RWPE2 (cell line): ENCODE data around the gene DIAPH2.

Source experiments
- ATAC-seq: fragments of 200-7000 bp; cut with Tn5 transposase; 3 replicates; pipeline ENCODE4 v1.9.1; 2021; ENCODE audit warnings: low read depth
- DNase-seq: peaks from one replicate; pipeline ENCODE4 v3.0.0-alpha.2; 2020; ENCODE audit warnings: low spot score
- H3K27ac ChIP-seq: fragments of 450-650 bp; 2 replicates; pipeline ENCODE4 v1.5.1; 2017; ENCODE audit warnings: mild to moderate bottlenecking; ENCODE audit not compliant: poor library complexity, severe bottlenecking
- H3K27me3 ChIP-seq: fragments of 250-450 bp; sonication (Bioruptor Pico); 2 replicates; pipeline ENCODE4 v1.5.1; 2021; ENCODE audit warnings: mild to moderate bottlenecking, moderate library complexity; ENCODE audit not compliant: insufficient read depth, poor library complexity, severe bottlenecking
- H3K36me3 ChIP-seq: fragments of 250-450 bp; sonication (Bioruptor Pico); 2 replicates; pipeline ENCODE4 v1.5.1; 2020; ENCODE audit warnings: low read depth, mild to moderate bottlenecking, moderate library complexity
- H3K4me1 ChIP-seq: fragments of 250-450 bp; sonication (Bioruptor Pico); 2 replicates; pipeline ENCODE4 v1.5.1; 2021; ENCODE audit warnings: mild to moderate bottlenecking, moderate library complexity; ENCODE audit not compliant: insufficient read depth, poor library complexity, severe bottlenecking
- H3K4me3 ChIP-seq: fragments of 250-450 bp; sonication (Bioruptor Pico); 2 replicates; pipeline ENCODE4 v1.5.1; 2021; ENCODE audit warnings: mild to moderate bottlenecking, moderate library complexity; ENCODE audit not compliant: severe bottlenecking
- H3K9me3 ChIP-seq: fragments of 250-450 bp; sonication (Bioruptor Pico); 2 replicates; pipeline ENCODE4 v1.5.1; 2021; ENCODE audit warnings: mild to moderate bottlenecking, moderate library complexity; ENCODE audit not compliant: severe bottlenecking
- TF ChIP-seq, protein P1 (sequence below): fragments of 450-650 bp; IDR thresholded peaks from one replicate; pipeline ENCODE4 v1.5.1; 2017; ENCODE audit warnings: mild to moderate bottlenecking, moderate library complexity; ENCODE audit not compliant: poor library complexity, severe bottlenecking

Gene DIAPH2

DNA sequence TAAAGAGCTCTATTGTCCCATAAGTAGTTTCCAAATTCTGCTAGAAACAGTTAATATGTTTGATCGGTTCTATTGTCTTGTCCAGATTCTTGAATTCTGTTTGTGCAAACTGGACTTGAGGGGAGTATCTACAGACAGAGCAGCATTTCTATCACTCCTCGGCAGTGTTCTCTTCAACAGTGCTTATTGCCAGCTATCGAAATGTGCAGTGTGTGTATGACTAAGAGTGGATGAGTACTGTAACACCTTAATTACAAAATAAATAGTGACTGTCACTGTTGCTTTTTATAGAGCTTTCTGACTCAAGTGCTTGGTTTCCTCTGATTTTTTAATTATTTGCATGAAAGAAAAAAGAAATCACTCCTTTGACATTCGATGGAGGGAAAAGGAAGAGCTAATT lies 473.6 kb downstream of the DIAPH2 start:
- no peak for ATAC-seq
- TF ChIP-seq, protein P1, sequence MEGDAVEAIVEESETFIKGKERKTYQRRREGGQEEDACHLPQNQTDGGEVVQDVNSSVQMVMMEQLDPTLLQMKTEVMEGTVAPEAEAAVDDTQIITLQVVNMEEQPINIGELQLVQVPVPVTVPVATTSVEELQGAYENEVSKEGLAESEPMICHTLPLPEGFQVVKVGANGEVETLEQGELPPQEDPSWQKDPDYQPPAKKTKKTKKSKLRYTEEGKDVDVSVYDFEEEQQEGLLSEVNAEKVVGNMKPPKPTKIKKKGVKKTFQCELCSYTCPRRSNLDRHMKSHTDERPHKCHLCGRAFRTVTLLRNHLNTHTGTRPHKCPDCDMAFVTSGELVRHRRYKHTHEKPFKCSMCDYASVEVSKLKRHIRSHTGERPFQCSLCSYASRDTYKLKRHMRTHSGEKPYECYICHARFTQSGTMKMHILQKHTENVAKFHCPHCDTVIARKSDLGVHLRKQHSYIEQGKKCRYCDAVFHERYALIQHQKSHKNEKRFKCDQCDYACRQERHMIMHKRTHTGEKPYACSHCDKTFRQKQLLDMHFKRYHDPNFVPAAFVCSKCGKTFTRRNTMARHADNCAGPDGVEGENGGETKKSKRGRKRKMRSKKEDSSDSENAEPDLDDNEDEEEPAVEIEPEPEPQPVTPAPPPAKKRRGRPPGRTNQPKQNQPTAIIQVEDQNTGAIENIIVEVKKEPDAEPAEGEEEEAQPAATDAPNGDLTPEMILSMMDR, result no peak
- Histone ChIP-seq H3K4me1 (no peaks in the 10 kb centered on the region), H3K36me3 (no peaks in the 10 kb centered on the region), H3K9me3 (no peaks in the 10 kb centered on the region), H3K27me3 (no peaks in the 10 kb centered on the region), H3K4me3 (no peak overlapping the region), H3K27ac (no peak overlapping the region)
- DNase-seq, result no peak

DNA sequence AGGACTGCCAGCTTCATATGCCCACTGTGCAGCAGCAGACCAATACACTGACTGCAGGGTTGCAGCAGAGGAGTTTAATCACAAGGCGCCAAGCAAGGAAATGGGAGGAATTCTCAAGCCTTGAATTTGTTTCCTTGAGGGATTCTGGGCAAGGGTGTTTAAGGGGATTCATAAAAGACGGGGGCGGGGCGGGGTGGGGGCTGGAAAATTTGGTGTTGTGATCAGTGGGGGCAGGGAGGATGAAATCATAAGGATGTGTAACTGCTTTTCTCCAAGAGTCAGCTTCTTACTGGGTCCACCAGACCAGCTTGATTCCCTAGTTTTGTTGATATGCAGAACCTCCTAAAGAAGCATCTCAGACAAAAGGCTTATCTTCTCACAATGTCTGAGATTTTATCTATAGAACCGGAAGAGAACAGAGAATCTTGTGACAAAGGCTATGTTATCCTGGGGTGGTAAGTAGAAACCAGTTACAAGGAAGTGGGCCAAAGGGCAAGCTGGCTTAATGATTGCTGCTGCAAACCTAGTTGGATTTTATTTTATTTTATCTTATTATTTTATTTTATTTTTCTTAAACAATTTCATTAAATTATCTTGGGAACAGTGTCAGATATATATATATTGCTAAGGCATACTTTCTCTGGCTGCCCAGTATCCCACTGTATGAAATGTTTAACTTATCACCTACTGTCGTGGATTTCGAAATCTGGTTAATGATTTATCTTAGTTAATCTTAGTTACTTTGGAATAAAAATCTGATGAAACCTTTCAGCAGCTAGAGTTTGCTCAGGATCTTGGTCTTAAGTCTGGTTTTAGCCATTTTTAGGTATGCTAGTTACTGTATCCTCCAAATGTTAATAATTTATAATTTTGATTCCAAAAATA lies 475.5 kb downstream of the DIAPH2 start:
- Histone ChIP-seq H3K4me1 (no peaks in the 10 kb centered on the region), H3K36me3 (no peaks in the 10 kb centered on the region), H3K27me3 (no peaks in the 10 kb centered on the region), H3K27ac (no peak overlapping the region), H3K4me3 (no peak overlapping the region), H3K9me3 (no peaks in the 10 kb centered on the region)
- ATAC-seq (no peak), DNase-seq (no peak)
- TF ChIP-seq, protein P1, result no peak

DNA sequence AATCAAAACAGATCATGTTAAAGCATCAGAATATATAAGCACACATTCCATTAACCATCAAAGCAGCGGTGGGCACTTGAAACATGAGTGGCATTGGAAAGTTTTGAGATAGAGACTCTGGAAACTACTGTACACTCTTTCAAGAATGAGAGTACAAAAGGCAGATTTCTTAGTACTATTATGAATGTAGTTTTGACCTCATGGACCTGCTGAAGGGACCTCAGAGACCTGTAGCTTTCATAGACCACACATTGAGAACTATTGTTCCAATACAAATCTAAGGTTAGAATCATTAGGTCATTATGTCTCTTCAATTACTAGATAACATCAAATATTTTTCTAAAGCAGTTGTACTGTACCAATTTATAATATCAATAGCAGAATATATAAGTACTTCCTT lies 482.7 kb downstream of the DIAPH2 start:
- Histone ChIP-seq H3K9me3 (no peaks in the 10 kb centered on the region), H3K27me3 (no peaks in the 10 kb centered on the region), H3K4me1 (no peaks in the 10 kb centered on the region), H3K27ac (no peak overlapping the region), H3K4me3 (no peak overlapping the region), H3K36me3 (no peaks in the 10 kb centered on the region)
- ATAC-seq (no peak), DNase-seq (no peak)
- TF ChIP-seq, protein P1, result no peak

DNA sequence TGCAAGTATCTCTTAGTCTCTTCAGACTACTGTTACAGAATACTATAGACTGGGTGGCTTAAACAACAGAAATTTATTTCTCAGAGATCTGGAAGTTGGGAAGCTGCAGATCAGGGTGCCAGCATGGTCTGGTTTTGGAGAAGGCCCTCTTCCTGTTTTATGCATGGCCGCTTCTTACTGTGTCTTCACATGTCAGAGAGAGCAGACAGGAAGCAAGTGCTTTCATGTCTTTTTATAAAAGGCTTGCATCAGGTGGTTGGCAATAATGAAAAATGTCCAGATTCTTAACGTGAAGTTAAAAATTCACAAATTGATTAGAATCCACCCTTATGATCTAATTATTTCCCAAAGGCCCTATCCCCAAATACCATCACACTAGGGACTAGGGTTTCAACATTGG lies 484.0 kb downstream of the DIAPH2 start:
- DNase-seq (no peak), ATAC-seq (no peak)
- H3K27me3 ChIP-seq, result no peaks in the 10 kb centered on the region
- no peaks in the 10 kb centered on the region for H3K36me3 ChIP-seq
- no peak overlapping the region for H3K4me3 ChIP-seq
- TF ChIP-seq, protein P1, result no peak
- H3K27ac ChIP-seq, result no peak overlapping the region
- H3K4me1 ChIP-seq, result no peaks in the 10 kb centered on the region
- H3K9me3 ChIP-seq, result no peaks in the 10 kb centered on the region

DNA sequence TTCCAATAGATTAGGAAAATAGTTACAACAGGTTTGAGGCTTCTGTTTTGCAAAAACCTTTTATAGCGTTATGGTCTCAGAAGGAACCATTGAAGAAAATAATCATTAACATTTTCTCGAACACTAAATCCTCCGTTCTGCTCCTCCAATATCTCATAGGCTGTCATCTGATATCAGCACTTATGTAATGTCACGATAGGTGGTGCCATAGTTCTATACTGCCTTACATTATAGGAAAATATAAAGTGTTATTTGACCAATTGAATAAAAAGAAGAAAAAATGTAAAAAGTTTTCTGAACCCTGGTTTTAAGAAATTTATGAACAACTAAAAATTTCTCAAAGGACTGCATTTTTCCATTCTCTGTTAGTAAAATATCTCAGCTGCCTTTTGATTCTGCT lies 490.5 kb downstream of the DIAPH2 start:
- ATAC-seq (no peak), DNase-seq (no peak)
- Histone ChIP-seq H3K4me3 (no peak overlapping the region), H3K27ac (no peak overlapping the region), H3K27me3 (no peaks in the 10 kb centered on the region), H3K9me3 (no peaks in the 10 kb centered on the region), H3K36me3 (no peaks in the 10 kb centered on the region), H3K4me1 (no peaks in the 10 kb centered on the region)
- TF ChIP-seq, protein P1, result no peak
